Stimulated activated naive CD8-positive, alpha-beta T cell treated with anti-CD3 and anti-CD28 coated beads, Interleukin-15, Interleukin-2, amounts not matched to agents 100 ng/mL and 50 ng/mL, for 24 hours (primary cell): ENCODE results near the gene NTF3.

Source experiments
- H3K27ac Mint-ChIP-seq: one replicate; pipeline ENCODE4 v1.8.0; 2021; ENCODE audit warnings: mild to moderate bottlenecking, mixed read lengths
- H3K27me3 Mint-ChIP-seq: one replicate; pipeline ENCODE4 v1.8.0; 2021; ENCODE audit warnings: mixed read lengths
- H3K36me3 Mint-ChIP-seq: one replicate; pipeline ENCODE4 v1.8.0; 2021; ENCODE audit warnings: low read depth, mixed read lengths
- H3K4me1 Mint-ChIP-seq: one replicate; pipeline ENCODE4 v1.8.0; 2021; ENCODE audit warnings: low read depth, mixed read lengths
- H3K4me3 Mint-ChIP-seq: one replicate; pipeline ENCODE4 v1.8.0; 2021; ENCODE audit warnings: mild to moderate bottlenecking, mixed read lengths
- H3K9me3 Mint-ChIP-seq: one replicate; pipeline ENCODE4 v1.8.0; 2021; ENCODE audit warnings: mixed read lengths

NTF3 gene

GRCh38 chr12:5503774-5504173 is 71.9 kb downstream of the NTF3 start:
- peaks cover 6% of the 10 kb centered on the region for H3K27me3 Mint-ChIP-seq
- no peak overlapping the region for H3K27ac Mint-ChIP-seq
- H3K4me1 Mint-ChIP-seq: no peaks in the 10 kb centered on the region
- H3K36me3 Mint-ChIP-seq: no peaks in the 10 kb centered on the region
- no peaks in the 10 kb centered on the region for H3K9me3 Mint-ChIP-seq
- H3K4me3 Mint-ChIP-seq: no peak overlapping the region

DNA sequence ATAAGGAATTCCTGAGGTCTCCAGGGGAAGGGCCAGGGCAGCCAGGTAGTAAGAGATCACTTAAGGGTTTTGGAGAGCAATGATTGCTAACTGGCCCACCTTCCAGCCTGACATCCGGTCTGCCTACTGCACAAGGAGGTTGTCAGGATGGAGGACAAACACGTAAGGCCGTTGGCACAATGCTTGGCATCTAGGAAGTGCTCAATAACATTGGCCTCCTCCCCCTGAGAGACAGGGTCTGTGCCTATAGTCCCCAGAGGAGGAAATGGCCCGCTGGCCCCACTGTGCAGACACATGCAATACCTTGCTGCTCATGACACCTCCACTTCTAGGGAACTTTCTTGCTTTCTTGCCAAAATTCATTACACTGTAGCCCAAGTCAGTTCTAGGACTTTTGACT is 73.2 kb downstream of the NTF3 start:
- Mint-ChIP-seq H3K9me3 (no peaks in the 10 kb centered on the region), H3K4me1 (no peaks in the 10 kb centered on the region), H3K27ac (no peak overlapping the region), H3K27me3 (peaks cover 6% of the 10 kb centered on the region), H3K4me3 (no peak overlapping the region), H3K36me3 (no peaks in the 10 kb centered on the region)

- H3K27ac Mint-ChIP-seq: no peak overlapping the region
- H3K4me1 Mint-ChIP-seq: no peaks in the 10 kb centered on the region
- H3K9me3 Mint-ChIP-seq: no peaks in the 10 kb centered on the region
- peaks cover 8% of the 10 kb centered on the region for H3K27me3 Mint-ChIP-seq
- no peak overlapping the region for H3K4me3 Mint-ChIP-seq
- no peaks in the 10 kb centered on the region for H3K36me3 Mint-ChIP-seq
Measured at GRCh38 chr12:5505751-5506150, 73.8 kb downstream of the NTF3 start.

- no peak overlapping the region for H3K27ac Mint-ChIP-seq
- no peaks in the 10 kb centered on the region for H3K4me1 Mint-ChIP-seq
- H3K4me3 Mint-ChIP-seq: no peak overlapping the region
- H3K36me3 Mint-ChIP-seq: no peaks in the 10 kb centered on the region
- peaks cover 13% of the 10 kb centered on the region for H3K27me3 Mint-ChIP-seq
- no peaks in the 10 kb centered on the region for H3K9me3 Mint-ChIP-seq
Measured at GRCh38 chr12:5506295-5506694, 74.4 kb downstream of the NTF3 start.

DNA sequence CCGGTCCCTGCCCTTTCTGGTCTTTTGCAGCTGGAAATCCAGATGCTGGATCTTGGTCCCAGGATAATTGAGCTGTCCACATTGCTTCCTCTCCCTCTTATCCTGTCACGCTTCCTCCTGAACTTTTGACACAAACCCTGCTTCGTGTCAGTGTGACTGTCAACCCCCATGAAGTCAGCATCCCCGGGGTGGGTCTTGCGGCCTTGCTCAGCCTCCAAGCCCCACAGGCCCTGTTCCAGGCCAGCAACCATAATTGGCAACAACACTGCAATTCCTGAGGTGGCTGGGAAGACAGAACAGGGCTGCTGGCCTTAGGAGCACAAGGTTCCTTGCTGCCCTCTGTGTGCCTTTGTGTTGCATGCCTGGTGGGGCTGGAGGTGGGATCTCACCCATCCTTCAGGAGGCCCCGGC is 74.9 kb downstream of the NTF3 start:
- Mint-ChIP-seq H3K4me1 (no peaks in the 10 kb centered on the region), H3K27me3 (peaks cover 16% of the 10 kb centered on the region), H3K36me3 (no peaks in the 10 kb centered on the region), H3K4me3 (no peak overlapping the region), H3K9me3 (no peaks in the 10 kb centered on the region), H3K27ac (no peak overlapping the region)

DNA sequence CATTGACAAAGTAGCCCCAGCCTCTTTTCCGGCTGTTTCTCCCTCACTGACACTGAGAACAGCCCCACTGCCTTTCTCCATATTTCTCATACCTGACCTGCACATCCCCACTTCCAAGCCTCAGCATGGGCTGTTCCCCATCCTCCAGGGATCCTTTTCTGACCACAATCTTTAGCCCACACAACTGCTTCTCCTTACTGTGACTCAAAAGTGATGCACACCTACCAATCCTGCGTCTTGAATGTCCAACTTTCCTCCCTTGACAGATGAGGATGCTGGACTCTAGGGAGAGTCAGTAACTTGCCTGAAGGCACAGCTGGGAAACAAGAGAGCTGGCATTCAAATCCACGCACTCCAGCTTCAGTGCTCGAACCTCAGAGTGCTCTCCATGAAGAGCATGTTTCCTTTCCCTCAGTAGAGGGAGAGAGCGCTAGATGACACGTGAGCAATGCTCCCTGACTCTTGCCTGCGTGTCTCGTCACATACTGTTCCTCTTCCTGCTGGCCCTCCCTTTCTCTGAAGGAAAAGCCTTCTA is 75.6 kb downstream of the NTF3 start:
- H3K36me3 Mint-ChIP-seq: no peaks in the 10 kb centered on the region
- H3K9me3 Mint-ChIP-seq: no peaks in the 10 kb centered on the region
- peaks cover 11% of the 10 kb centered on the region for H3K27me3 Mint-ChIP-seq
- no peak overlapping the region for H3K27ac Mint-ChIP-seq
- H3K4me1 Mint-ChIP-seq: no peaks in the 10 kb centered on the region
- H3K4me3 Mint-ChIP-seq: no peak overlapping the region

DNA sequence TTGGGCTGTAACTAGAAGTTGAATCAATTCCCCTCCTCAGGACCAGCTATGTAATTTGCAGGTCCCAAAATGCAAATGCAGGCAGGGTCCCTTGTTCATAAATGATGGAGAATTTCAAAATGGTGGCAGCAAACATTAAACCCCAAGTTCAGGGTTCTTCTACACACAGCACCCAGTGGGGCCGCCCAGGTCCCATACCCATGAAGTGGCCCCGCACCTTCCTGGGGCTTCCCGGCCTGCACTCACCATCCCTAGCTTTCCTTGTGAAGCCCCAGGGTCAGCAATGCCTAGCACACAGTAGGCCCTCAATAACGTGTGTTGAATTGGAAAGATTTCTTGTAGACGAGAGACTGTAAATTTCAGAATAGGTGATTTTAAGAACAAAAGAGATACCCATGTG is 76.0 kb downstream of the NTF3 start:
- H3K9me3 Mint-ChIP-seq: no peaks in the 10 kb centered on the region
- H3K4me1 Mint-ChIP-seq: no peaks in the 10 kb centered on the region
- no peak overlapping the region for H3K27ac Mint-ChIP-seq
- H3K4me3 Mint-ChIP-seq: no peak overlapping the region
- H3K36me3 Mint-ChIP-seq: no peaks in the 10 kb centered on the region
- H3K27me3 Mint-ChIP-seq: peaks cover 11% of the 10 kb centered on the region

GRCh38 chr12:5509102-5509501 is 77.2 kb downstream of the NTF3 start:
- H3K27me3 Mint-ChIP-seq: peaks cover 11% of the 10 kb centered on the region
- no peak overlapping the region for H3K27ac Mint-ChIP-seq
- no peaks in the 10 kb centered on the region for H3K36me3 Mint-ChIP-seq
- no peaks in the 10 kb centered on the region for H3K9me3 Mint-ChIP-seq
- H3K4me1 Mint-ChIP-seq: no peaks in the 10 kb centered on the region
- H3K4me3 Mint-ChIP-seq: no peak overlapping the region

DNA sequence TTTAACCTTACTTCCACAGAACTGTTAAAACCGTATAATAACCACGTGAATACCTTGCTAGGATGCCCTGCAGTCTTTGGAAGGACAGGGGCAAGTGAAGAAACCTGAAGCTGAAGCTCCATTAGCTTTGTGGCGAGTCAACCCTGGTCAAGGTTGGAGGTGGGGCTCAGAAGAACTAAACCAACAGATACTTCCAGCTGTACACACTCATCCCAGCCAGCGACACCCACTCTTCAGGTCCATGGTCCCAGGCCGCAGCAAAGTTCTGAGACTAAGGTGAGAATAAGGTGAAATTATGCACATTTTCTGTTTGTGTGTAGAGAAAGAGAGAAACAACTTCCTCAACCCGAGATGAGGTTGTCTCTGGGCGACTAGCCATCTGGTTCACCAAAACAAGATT is 77.6 kb downstream of the NTF3 start:
- H3K4me3 Mint-ChIP-seq: no peak overlapping the region
- H3K36me3 Mint-ChIP-seq: no peaks in the 10 kb centered on the region
- no peak overlapping the region for H3K27ac Mint-ChIP-seq

GRCh38 chr12:5510251-5510805 is 78.4 kb downstream of the NTF3 start:
- H3K4me1 Mint-ChIP-seq: no peaks in the 10 kb centered on the region
- no peaks in the 10 kb centered on the region for H3K36me3 Mint-ChIP-seq
- no peak overlapping the region for H3K4me3 Mint-ChIP-seq
- peaks cover 11% of the 10 kb centered on the region for H3K27me3 Mint-ChIP-seq
- no peak overlapping the region for H3K27ac Mint-ChIP-seq
- H3K9me3 Mint-ChIP-seq: no peaks in the 10 kb centered on the region

More for the DNA sequence above, 77.6 kb downstream of the NTF3 start:
- Mint-ChIP-seq H3K27me3 (peaks cover 11% of the 10 kb centered on the region), H3K9me3 (no peaks in the 10 kb centered on the region), H3K4me1 (no peaks in the 10 kb centered on the region)

DNA sequence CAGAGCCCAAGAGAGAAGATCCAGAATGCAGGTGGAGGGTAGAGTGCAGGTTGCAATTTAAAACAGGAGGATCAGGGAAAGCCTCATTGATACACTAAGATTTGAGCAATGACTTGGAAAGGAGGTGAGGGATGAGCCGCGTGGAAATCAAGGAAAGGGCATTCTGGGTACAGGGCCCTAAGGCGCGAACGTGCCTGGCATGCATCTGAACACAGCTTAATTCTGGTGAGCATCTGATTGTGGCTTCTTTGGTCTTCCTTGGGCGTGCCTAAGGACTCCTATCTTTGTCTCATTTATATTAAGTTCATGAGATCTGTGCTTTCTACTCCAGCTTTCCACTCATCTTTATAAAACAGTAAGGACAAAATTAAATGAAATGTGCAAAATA is 79.3 kb downstream of the NTF3 start:
- Mint-ChIP-seq H3K4me1 (no peaks in the 10 kb centered on the region), H3K27ac (no peak overlapping the region), H3K27me3 (peaks cover 11% of the 10 kb centered on the region), H3K36me3 (no peaks in the 10 kb centered on the region), H3K4me3 (no peak overlapping the region), H3K9me3 (no peaks in the 10 kb centered on the region)

- Mint-ChIP-seq H3K4me1 (no peaks in the 10 kb centered on the region), H3K36me3 (no peaks in the 10 kb centered on the region), H3K9me3 (no peaks in the 10 kb centered on the region), H3K27ac (no peak overlapping the region), H3K27me3 (peaks cover 11% of the 10 kb centered on the region), H3K4me3 (no peak overlapping the region)
Measured at GRCh38 chr12:5511644-5512600, 80.0 kb downstream of the NTF3 start.

GRCh38 chr12:5512601-5512970 is 80.7 kb downstream of the NTF3 start:
- no peak overlapping the region for H3K4me3 Mint-ChIP-seq
- H3K9me3 Mint-ChIP-seq: no peaks in the 10 kb centered on the region
- no peaks in the 10 kb centered on the region for H3K4me1 Mint-ChIP-seq
- peaks cover 11% of the 10 kb centered on the region for H3K27me3 Mint-ChIP-seq
- H3K27ac Mint-ChIP-seq: no peak overlapping the region
- no peaks in the 10 kb centered on the region for H3K36me3 Mint-ChIP-seq

DNA sequence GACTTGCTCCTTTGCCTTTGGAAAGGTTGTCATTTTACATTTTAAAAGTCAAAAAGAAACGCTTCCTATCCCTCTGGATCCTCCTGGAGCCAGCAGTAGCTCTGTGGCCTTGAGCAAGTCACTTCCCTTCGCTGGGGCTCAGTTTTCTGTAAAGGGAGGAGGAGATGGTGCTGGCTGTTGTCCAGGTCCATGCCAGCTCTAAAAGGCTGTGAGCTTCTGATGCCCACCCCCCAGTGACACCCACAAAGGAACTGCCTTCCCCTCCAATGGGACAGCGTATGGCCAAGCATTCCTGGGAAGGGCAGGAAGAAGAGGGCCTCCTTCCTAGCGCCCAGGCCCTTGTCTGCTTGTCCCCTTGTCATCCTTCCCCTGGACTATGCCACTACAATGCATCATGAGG is 81.5 kb downstream of the NTF3 start:
- no peaks in the 10 kb centered on the region for H3K4me1 Mint-ChIP-seq
- peaks cover 11% of the 10 kb centered on the region for H3K27me3 Mint-ChIP-seq
- no peaks in the 10 kb centered on the region for H3K36me3 Mint-ChIP-seq
- no peaks in the 10 kb centered on the region for H3K9me3 Mint-ChIP-seq
- H3K4me3 Mint-ChIP-seq: no peak overlapping the region
- no peak overlapping the region for H3K27ac Mint-ChIP-seq

DNA sequence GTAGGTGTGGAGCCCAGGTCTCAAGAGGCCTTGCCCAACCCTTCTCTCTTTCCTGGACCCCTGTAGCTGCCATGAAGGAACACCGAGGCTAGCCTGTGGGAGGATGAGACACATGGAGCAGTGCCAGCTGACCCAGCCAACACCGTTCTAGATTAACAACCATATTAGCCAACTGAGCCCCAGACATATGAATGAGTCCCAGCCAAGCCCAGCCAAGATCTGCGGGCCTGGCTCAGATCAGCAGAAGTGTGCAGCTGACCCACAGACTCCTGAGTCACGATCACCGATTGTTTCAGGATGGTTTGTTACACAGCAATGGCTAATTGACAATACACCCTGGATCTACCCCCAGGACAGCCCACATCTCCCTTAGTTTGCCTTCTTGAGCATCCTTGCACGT is 82.1 kb downstream of the NTF3 start:
- no peak overlapping the region for H3K27ac Mint-ChIP-seq
- H3K36me3 Mint-ChIP-seq: no peaks in the 10 kb centered on the region
- no peak overlapping the region for H3K4me3 Mint-ChIP-seq
- no peaks in the 10 kb centered on the region for H3K4me1 Mint-ChIP-seq
- peaks cover 11% of the 10 kb centered on the region for H3K27me3 Mint-ChIP-seq
- no peaks in the 10 kb centered on the region for H3K9me3 Mint-ChIP-seq
